MCF 10A (cell line): ENCODE data around the gene EHMT1. TPM values are rescaled to one million over a fixed set of nuclear protein-coding genes. Genes with fewer than 3 reads are reported as not detected.
A peak's percentile ranks its signal among the peaks of the same experiment; 100 is the strongest.

Source experiments
- BruUV-seq: library from RNA; stranded (reverse); fragments of 400-500 nt; replicated peaks from 2 replicates; lab custom pipeline; 2021; lab: Mats Ljungman, UMichigan
- CTCF ChIA-PET: fragments of 300-600 bp; sonication (Branson Sonifier 250); formaldehyde crosslinking; extraction: SDS; loops from one replicate; lab custom pipeline; 2021; ENCODE audit warnings: antibody characterized with exemption, inconsistent platforms; lab: Yijun Ruan, JAX
- POLR2A ChIA-PET: fragments of 300-600, 350-650 bp; sonication (Branson Sonifier 250); formaldehyde crosslinking; extraction: SDS; loops from one replicate; lab custom pipeline; 2020; ENCODE audit warnings: antibody characterized with exemption, inconsistent platforms; lab: Yijun Ruan, JAX
- DNase-seq: peaks from one replicate; pipeline ENCODE4 v3.0.0-alpha.2; 2018; ENCODE audit not compliant: unreplicated experiment
- H3K27ac Mint-ChIP-seq: one replicate; pipeline ENCODE4 v1.8.0; 2022; ENCODE audit warnings: mild to moderate bottlenecking, low read depth, mixed read lengths; ENCODE audit not compliant: unreplicated experiment
- H3K27me3 Mint-ChIP-seq: one replicate; pipeline ENCODE4 v1.8.0; 2022; ENCODE audit warnings: mixed read lengths; ENCODE audit not compliant: insufficient read depth, unreplicated experiment
- H3K36me3 Mint-ChIP-seq: one replicate; pipeline ENCODE4 v1.8.0; 2022; ENCODE audit warnings: mild to moderate bottlenecking, moderate library complexity, mixed read lengths; ENCODE audit not compliant: insufficient read depth, unreplicated experiment
- H3K4me1 Mint-ChIP-seq: one replicate; pipeline ENCODE4 v1.8.0; 2022; ENCODE audit warnings: mixed read lengths; ENCODE audit not compliant: insufficient read depth, unreplicated experiment
- H3K4me3 Mint-ChIP-seq: one replicate; pipeline ENCODE4 v1.8.0; 2022; ENCODE audit warnings: mild to moderate bottlenecking, moderate library complexity, mixed read lengths; ENCODE audit not compliant: unreplicated experiment
- H3K9me3 Mint-ChIP-seq: one replicate; pipeline ENCODE4 v1.8.0; 2022; ENCODE audit warnings: mixed read lengths; ENCODE audit not compliant: unreplicated experiment
- intact Hi-C: fragments of 100-400 bp; cut with micrococcal nuclease; formaldehyde crosslinking; loops from 2 replicates; pipeline ENCODE4 v1.14.1; 2022
- total RNA-seq: library from RNA; stranded (reverse); gene quantifications from 2 replicates; pipeline ENCODE4 v1.2.3, GENCODE V29; 2022
- TF ChIP-seq, protein P1 (sequence below): fragments of 200-600 bp; IDR thresholded peaks from one replicate; pipeline ENCODE4 v1.8.0; 2022; ENCODE audit warnings: antibody characterized with exemption, mild to moderate bottlenecking; ENCODE audit not compliant: unreplicated experiment

EHMT1 gene
- total RNA-seq, 1 experiment from 2014 or later = 79.7 TPM

DNA sequence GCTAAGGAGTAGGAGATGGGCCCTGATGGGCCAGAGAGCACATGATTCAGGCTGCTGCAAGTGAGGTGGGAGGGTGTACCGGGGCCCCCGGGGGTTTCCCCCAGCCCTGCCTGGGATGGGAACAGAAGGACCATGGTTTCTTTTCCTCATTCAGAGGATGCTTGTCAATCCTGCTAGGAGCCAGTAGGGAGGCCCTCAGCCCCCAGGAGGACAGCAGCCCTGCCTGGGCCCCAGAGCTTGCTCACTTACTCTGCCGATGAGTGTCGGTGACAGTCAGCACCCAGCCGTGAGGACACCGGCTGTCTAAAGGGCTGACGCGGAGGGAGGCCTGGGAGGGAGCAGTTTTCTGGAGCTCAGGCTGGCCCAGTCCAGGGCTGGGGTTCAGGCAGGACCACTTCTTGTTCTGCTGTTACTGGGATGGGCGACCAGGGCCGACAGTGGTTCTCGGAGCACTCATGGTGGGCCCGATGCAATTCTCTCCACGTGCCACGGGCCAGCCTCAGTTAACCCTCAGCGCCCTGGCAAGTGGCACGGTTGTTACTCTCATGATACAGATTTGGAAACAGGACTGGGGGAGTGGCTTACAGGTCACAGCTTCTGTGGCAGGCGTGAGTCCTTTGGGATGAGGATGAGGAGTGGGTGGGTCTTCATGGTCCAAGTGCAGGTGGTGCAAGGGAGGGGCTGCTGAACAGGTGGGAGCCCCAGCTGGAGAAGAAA, 11.5 kb upstream of the EHMT1 start:
- H3K9me3 Mint-ChIP-seq = no peaks in the 10 kb centered on the region
- peak overlapping the region; percentile 87 for H3K4me3 Mint-ChIP-seq
- no peaks in the 10 kb centered on the region for H3K27me3 Mint-ChIP-seq
- H3K36me3 Mint-ChIP-seq = peaks cover 35% of the 10 kb centered on the region
- no peak for DNase-seq
- POLR2A ChIA-PET = interaction anchor here (0.7 to 2.9 kb wide), 8 partner anchors 9 to 480 kb away, joined by 3 to 21 read pairs (median 4); partner anchors contain the start of genes DPH7, EHMT1, MRPL41 and PNPLA7
- peak overlapping the region; percentile 94 for H3K27ac Mint-ChIP-seq
- TF ChIP-seq, protein P1, sequence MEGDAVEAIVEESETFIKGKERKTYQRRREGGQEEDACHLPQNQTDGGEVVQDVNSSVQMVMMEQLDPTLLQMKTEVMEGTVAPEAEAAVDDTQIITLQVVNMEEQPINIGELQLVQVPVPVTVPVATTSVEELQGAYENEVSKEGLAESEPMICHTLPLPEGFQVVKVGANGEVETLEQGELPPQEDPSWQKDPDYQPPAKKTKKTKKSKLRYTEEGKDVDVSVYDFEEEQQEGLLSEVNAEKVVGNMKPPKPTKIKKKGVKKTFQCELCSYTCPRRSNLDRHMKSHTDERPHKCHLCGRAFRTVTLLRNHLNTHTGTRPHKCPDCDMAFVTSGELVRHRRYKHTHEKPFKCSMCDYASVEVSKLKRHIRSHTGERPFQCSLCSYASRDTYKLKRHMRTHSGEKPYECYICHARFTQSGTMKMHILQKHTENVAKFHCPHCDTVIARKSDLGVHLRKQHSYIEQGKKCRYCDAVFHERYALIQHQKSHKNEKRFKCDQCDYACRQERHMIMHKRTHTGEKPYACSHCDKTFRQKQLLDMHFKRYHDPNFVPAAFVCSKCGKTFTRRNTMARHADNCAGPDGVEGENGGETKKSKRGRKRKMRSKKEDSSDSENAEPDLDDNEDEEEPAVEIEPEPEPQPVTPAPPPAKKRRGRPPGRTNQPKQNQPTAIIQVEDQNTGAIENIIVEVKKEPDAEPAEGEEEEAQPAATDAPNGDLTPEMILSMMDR = no peak
- intact Hi-C loops = no loop called here
- CTCF ChIA-PET = interaction anchor here (0.6 to 1.0 kb wide), 3 partner anchors 12 to 72 kb away, joined by 3 to 4 read pairs (median 3); partner anchors contain the start of gene EHMT1
- BruUV-seq = TSS peak; percentile 4
- peaks cover 34% of the 10 kb centered on the region for H3K4me1 Mint-ChIP-seq

DNA sequence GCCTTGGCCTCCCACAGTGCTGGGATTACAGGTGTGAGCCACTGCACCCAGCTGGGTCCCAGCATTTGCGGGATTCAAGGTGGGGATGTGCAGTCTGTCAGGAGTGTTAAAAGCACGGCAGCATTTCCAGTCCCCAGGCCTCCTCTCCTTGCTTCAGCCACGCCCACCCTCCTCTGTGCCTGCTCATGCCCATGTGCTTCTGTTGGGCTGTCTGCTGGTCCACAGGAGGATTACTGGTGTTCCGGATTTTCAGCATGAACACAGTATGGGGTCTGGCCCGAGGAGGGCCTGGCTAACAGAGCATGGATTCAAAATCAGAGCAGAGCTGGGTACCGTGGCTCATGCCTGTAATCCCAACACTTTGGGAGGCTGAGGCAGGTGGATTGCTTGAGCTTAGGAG, 7.9 kb upstream of the EHMT1 start:
- peaks cover 34% of the 10 kb centered on the region for H3K4me1 Mint-ChIP-seq
- CTCF ChIA-PET = interaction anchor here (0.6 to 1.8 kb wide), 3 partner anchors 32 to 1248 kb away, joined by 3 to 5 read pairs (median 3); no protein-coding TSS in a partner anchor

DNA sequence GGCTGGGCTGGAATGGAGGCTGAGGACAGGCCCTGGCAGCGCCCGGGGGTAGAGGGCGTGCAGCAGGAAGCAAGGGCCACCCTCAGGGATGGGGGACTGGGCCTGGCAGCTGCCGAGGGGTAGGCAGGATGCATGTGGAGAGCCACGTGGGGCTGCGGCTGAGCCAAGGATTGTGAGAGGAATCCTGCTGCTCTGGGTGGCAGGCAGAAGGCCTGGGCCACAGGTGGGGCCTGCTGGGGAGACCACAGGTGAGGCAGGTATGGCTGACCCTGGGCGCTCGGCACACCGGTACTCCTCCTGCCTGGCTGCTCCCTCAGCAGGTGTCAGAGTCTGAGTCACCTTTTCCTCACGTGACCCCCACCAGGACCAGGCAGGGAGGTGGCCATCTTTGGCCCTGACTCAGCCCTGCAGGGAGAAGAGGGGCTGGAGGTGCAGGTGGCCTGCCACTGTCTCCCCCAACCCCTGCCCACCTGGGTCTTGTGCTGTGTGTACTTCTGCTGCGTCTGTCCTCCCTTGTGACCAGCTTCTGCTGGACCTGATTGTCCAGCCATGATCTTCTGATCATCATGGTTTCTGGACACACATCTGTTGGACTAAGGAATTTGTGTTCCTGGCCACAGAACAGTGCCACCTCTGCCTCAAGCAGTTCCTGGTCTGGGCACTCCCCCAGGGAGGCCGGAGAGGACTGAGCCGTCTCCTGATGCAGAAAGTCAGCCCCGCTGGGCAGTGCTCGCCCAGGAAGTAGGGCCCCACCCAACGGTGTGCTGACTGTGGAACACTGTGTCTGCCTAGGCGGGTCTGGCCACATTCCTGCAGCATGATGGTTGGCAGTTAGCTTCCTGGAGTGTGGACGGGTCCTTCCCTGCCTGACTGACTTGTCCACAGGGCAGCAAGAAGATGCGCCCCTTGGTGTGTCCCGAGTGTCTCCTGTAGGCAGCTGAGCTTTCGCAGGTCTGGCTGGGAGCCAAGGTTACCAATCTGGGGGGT, 6.9 kb upstream of the EHMT1 start:
- Mint-ChIP-seq H3K36me3 (peaks cover 75% of the 10 kb centered on the region), H3K9me3 (no peaks in the 10 kb centered on the region), H3K4me1 (peaks cover 31% of the 10 kb centered on the region), H3K27me3 (no peaks in the 10 kb centered on the region), H3K4me3 (peak overlapping the region; percentile 72), H3K27ac (peak overlapping the region; percentile 96)
- no TSS peak for BruUV-seq
- ChIA-PET CTCF (no interaction called here), POLR2A (interaction anchor here (0.6 to 3.0 kb wide), 10 partner anchors 9 to 556 kb away, joined by 3 to 16 read pairs (median 6); partner anchors contain the start of genes DPH7, MRPL41, TUBB4B and ZMYND19)
- intact Hi-C loops = loop anchor here (5.0 to 10.0 kb wide), 2 partner anchors 35 to 57 kb away; partner anchors contain the start of genes DPH7, MRPL41 and PNPLA7
- peak; percentile 94 for DNase-seq
- TF ChIP-seq, protein P1 = no peak

More for the DNA sequence above, 7.9 kb upstream of the EHMT1 start:
- no peaks in the 10 kb centered on the region for H3K27me3 Mint-ChIP-seq
- POLR2A ChIA-PET = interaction anchor here (0.8 to 3.0 kb wide), 5 partner anchors 10 to 60 kb away, joined by 3 to 16 read pairs (median 7); partner anchors contain the start of genes DPH7 and ZMYND19
- no peak for DNase-seq
- BruUV-seq = no TSS peak
- H3K27ac Mint-ChIP-seq = peak overlapping the region; percentile 96
- H3K9me3 Mint-ChIP-seq = no peaks in the 10 kb centered on the region
- peaks cover 65% of the 10 kb centered on the region for H3K36me3 Mint-ChIP-seq
- H3K4me3 Mint-ChIP-seq = peak overlapping the region; percentile 72
- TF ChIP-seq, protein P1 = no peak
- intact Hi-C loops = loop anchor here (5.0 to 10.0 kb wide), 2 partner anchors 34 to 56 kb away; partner anchors contain the start of genes DPH7, MRPL41 and PNPLA7
